HTERT RPE-1 (cell line): ENCODE results near the gene MUC5AC.
"Not testable (repeated sequence)": the region's sequence is repeated elsewhere in the genome, so short reads cannot be mapped to it uniquely, and the experiment has no call there.

Source experiments
- in situ Hi-C: fragments of 300-500 bp; cut with MboI; formaldehyde crosslinking; loops from 4 replicates; pipeline ENCODE4 v1.14.3; 2020; ENCODE audit warnings: low sequenced_read_pairs

Gene MUC5AC

GRCh38 chr11:1248951-1249350 is 91.2 kb downstream of the MUC5AC start:
- in situ Hi-C loops: not testable (repeated sequence)

DNA sequence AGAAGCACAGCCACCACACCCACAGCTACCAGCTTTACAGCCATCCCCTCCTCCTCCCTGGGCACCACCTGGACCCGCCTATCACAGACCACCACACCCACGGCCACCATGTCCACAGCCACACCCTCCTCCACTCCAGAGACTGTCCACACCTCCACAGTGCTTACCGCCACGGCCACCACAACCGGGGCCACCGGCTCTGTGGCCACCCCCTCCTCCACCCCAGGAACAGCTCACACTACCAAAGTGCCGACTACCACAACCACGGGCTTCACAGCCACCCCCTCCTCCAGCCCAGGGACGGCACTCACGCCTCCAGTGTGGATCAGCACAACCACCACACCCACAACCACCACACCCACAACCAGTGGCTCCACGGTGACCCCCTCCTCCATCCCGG is 92.7 kb downstream of the MUC5AC start:
- in situ Hi-C loops: not testable (repeated sequence)
